GF-D8 (cell line): ENCODE measurements around the gene ZNF462.
"Not testable (repeated sequence)": the region's sequence is repeated elsewhere in the genome, so short reads cannot be mapped to it uniquely, and the experiment has no call there.

Source experiments
- DNase-seq: peaks from one replicate; lab custom pipeline; 2025; lab: John Stamatoyannopoulos, UW

The ZNF462 gene

GRCh38 chr9:106886111-106887046 lies 23.4 kb downstream of the ZNF462 start:
- no peak for DNase-seq

- no peak for DNase-seq
Measured at GRCh38 chr9:106887066-106887465, 24.1 kb downstream of the ZNF462 start.

DNA sequence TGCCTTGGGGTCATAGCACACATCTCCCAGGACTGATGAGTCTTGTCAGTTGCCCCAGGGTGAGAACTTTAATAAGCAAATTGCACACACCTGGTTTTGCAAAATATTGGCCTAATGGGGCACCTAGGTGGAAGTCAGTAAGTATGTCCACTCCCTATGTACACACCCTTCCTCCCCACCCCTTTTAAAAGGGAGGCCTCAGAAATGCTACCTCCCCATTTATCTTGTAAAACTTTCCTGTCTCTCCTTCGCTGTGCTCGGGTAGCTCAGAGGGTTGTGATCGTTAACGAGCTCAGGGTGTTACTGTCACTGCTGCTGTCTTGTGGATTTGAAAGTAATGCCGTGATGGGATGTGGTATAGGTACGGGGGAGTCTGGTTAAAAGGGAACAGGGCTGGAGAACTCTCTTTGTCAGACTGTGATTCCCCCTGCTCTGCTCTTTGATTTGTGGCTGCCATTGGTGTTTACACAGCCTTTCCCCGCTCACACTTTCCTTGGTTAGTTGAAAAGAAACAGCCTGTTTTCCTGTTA lies 26.2 kb downstream of the ZNF462 start:
- DNase-seq: no peak

DNA sequence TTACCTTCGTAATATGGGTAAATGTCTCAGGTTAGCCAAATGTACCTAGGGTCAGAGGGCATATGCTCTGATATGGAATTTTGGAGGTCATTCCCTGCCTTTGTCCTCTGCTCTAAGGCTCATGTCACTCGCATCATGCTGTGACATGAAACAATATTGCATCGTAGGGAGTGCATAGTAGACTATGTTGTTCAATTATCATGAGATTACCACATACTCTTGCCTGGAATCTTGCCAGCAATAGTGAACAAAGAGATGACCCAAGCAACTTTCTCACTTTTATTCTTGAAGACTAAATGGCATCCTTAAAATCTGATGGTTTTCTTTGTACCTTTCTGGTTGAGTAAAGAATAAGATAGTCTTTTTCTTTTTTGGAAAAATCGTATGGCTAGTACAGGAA lies 27.6 kb downstream of the ZNF462 start:
- no peak for DNase-seq

GRCh38 chr9:106891286-106891685 lies 28.3 kb downstream of the ZNF462 start:
- DNase-seq: no peak

DNA sequence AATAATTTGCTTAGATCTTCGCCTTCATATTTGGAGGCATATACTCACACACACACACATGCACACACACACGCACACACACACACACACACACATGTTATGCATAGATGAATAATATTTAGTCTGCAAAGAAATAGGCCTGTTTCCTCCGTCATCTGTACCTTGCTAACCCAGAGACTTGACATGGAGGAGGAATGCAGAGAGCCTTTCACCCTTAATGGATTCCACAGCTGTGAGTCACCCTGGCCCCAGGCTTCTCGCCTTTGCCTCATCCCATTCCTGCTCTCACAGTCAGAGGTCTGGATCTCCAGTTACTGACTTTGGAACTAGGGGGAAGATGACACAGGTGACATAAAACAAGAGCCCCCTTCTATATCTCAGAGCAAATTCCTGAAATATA lies 29.7 kb downstream of the ZNF462 start:
- no peak for DNase-seq

GRCh38 chr9:106893088-106893487 lies 30.1 kb downstream of the ZNF462 start:
- no peak for DNase-seq

GRCh38 chr9:106896695-106897094 lies 33.7 kb downstream of the ZNF462 start:
- no peak for DNase-seq

DNA sequence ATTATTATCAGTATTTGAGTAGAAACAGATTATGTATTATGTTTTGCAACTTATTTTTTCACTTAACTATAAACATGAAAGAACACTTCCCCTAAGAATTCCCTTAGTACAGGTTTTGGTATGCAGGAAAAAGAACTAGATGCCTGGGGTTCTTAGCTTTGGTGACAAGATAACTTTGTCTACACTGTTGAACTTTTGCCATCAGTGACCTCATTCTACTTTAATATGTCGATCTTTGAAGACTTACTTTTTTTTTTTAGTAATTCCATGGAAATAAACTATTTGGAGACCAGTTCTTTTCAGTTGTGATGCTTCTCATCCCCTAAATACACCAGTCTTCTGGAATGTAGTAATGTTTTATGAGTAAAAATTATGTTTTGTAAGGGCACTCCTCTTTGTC lies 34.3 kb downstream of the ZNF462 start:
- no peak for DNase-seq

DNA sequence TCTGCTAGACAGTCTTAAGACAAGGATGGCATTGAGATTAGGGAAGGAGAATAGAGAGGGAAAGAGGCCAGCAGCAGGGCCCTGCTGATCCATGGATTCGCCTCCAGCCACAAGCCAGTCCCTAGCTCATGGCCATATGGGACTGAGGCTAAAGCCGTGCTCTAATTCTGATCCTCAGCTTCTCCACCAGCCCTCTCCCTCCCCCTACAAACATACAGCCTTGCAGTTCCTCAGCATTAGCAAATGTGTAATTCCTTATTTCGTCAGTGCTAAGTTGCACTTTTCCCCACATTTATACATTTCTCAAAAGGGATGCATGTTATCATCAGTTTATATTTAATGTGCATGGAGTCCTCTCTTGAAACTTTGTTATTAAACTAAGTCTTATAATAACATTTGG lies 34.8 kb downstream of the ZNF462 start:
- no peak for DNase-seq

- DNase-seq: not testable (repeated sequence)
Measured at GRCh38 chr9:106900523-106900922, 37.6 kb downstream of the ZNF462 start.

- no peak for DNase-seq
Measured at GRCh38 chr9:106906129-106906528, 43.2 kb downstream of the ZNF462 start.

DNA sequence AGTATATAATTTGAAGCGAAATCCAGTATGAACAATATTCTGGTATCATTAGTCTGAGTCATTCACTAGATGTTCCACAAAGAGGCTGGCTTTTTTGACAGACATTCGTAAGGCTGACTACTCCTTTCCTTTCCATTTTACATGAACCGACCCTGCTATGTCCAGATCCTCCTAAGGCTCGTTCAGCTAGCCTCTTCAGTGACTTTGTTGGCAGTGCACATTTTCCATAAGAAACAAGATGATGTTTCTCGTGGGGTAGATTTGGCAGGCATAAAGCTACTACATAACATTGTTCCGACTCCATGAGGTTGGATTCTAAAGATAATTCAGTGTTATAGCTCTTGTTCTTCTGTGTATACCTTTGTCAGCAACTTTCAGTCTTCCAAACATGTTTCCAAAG lies 49.0 kb downstream of the ZNF462 start:
- no peak for DNase-seq

GRCh38 chr9:106913276-106913675 lies 50.3 kb downstream of the ZNF462 start:
- DNase-seq: no peak

GRCh38 chr9:106915851-106916250 lies 52.9 kb downstream of the ZNF462 start:
- DNase-seq: no peak

DNA sequence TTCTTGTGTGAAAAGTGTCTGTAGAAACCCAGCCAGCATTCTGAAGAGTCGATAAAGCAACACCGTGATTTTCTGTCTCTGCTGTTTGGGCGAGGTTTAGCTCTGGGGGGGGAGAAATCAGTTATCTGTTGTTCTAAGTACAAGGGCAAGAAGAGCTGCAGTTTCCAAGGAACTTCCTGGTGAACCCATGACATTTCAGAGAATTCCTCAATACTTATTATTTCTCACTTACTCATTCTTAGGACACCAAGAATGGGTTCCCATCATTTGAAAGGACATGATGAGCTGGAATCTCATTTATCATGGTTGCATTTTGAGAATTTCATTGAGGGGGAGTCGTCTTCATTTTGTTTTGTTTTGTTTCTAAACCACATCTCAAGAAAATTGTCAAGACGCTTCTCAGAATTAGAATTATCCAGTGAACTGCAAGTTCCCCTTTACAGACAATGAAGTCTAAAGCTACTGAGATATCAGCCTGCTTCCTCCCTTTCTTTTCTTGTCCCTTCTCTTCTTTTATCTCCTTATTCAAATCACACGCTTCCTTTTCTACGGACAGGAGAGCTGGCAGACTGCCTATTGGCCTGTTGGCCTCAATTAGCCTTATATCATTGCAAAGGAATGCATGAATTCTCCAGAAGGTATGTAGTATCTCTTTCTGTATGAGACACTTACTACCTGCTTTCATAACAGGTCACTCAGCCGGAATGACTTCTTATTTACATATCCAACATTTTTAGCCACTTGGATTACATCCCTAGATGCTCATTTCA lies 53.7 kb downstream of the ZNF462 start:
- no peak for DNase-seq

DNA sequence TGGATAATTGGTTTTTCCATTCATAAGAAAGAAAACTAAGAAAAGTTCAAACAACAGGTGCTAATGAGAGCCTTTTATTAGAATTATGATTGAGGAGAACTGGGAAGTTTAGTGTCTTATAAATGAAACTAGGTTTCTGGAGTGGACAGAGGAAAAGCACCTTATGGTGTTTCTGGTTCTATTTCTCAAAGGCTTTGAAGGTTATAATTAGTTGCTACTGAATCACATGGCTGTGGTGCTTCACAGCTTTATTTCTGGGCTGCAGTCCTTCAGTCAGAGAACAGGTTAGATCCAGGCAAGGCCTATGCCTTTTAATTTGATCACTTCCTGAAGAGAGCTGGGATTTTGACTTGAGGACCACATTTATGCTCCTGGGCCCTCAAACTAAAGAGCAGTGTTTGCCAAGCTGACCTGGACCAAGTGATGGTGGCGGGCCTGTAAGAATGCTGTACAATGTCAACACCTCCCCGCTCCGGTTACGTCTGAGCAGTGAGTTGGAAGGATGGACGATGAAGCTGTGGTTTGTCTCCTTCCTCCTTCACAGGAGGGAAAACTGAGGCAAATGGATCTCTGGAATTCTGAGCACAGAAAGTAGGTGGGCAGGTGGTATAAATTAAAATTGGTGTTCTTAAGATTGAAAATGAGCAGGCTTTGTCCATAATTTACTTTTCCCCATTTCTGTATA lies 56.0 kb downstream of the ZNF462 start:
- no peak for DNase-seq

DNA sequence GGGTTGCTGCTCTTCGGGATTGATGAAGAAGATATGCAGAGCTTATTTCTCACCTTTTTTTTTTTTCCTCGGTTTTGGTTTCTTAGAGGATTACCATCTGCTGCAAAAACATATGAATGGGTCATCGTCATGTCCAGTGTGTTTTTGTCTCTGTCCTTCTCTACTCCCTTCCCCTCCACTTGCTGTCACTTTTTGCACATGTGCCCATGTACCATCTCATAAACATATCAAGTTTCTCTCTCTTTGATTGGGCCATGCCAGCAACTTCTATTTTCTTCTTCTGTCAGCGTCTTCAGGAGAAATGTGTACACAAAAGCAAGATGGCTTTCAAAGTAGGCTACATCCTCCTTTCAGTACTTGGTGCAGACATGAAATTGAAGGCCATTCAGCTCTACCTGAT lies 57.1 kb downstream of the ZNF462 start:
- DNase-seq: no peak

- no peak for DNase-seq
Measured at GRCh38 chr9:106920701-106921283, 57.8 kb downstream of the ZNF462 start.

DNA sequence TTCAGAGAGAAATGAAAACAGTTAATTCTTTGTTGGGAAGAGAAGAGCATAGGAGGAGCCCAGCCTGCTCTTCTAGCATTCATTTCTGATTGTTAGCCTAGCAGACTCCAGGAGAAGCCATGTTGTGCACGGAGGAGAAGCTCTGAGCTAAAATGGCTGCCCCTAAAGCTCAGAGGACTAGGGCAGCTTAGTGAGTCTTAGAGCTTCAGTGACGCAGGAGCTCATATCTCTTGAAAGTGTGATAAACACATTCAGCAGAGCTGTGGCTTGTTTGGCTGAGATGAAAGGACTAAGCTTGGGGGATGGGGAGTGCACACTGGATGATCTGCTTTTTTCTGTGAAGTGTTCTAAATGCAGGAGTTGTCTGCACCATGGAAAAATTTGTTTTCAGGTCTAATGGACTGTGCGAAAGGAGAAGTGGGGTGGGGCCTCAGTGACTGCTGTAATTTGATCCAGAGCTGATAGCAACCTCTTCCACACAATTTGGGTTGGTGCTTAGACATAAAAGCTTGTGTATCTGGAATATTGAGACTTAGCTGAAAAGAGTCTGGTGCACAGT lies 58.5 kb downstream of the ZNF462 start:
- no peak for DNase-seq

GRCh38 chr9:106922026-106922425 lies 59.1 kb downstream of the ZNF462 start:
- DNase-seq: no peak

DNA sequence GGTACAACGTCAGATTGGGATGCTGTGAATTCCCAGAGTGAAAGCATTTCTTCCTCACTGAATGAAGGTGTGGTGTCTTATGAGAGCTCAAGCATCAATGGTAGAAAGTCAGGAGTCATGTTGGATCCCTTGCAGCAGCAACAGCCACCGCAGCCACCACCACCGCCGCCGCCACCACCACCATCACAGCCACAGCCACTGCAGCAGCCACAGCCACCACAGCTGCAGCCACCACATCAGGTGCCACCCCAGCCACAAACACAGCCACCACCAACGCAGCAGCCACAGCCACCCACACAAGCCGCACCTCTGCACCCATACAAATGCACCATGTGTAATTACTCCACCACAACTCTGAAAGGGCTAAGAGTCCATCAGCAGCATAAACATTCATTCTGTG lies 62.4 kb downstream of the ZNF462 start:
- DNase-seq: no peak
